A549 (cell line): Measurements from ENCODE around the gene METTL14.
"Not testable (repeated sequence)": the region's sequence is repeated elsewhere in the genome, so short reads cannot be mapped to it uniquely, and the experiment has no call there.

Source experiments
- CEBPB ChIP-seq, 2 experiments: fragments of >200 bp in 1 of 2; sonication (Bioruptor Twin) in 1 of 2; formaldehyde crosslinking in 1 of 2; IDR thresholded peaks; 2 replicates each; pipeline ENCODE4 v1.6.1; 2012 to 2016
- CHD2 ChIP-seq: fragments of 150-350 bp; IDR thresholded peaks from 2 replicates; pipeline ENCODE4 v1.6.1; 2014; ENCODE audit warnings: low read length; ENCODE audit not compliant: partially characterized antibody
- HOXB5 ChIP-seq: fragments of 250-450 bp; sonication (Bioruptor Pico); IDR thresholded peaks from 2 replicates; pipeline ENCODE4 v1.5.0; 2020; ENCODE audit warnings: mild to moderate bottlenecking, moderate library complexity
- MAFK ChIP-seq: fragments of 450-650 bp; IDR thresholded peaks from 2 replicates; pipeline ENCODE4 v1.6.1; 2014; ENCODE audit not compliant: partially characterized antibody
- MAZ ChIP-seq: fragments of 150-350 bp; IDR thresholded peaks from 2 replicates; pipeline ENCODE4 v1.6.1; 2014; ENCODE audit warnings: antibody characterized with exemption, low read depth, low read length, borderline replicate concordance
- POLR2A ChIP-seq: IDR thresholded peaks from 2 replicates; pipeline ENCODE4 v1.6.1; 2012; ENCODE audit warnings: mild to moderate bottlenecking, low read length
- TF ChIP-seq, protein P1 (sequence below): fragments of >200 bp; sonication (Bioruptor Twin); formaldehyde crosslinking; IDR thresholded peaks from 3 replicates; pipeline ENCODE4 v1.5.1; 2016
- TF ChIP-seq, protein P2 (sequence below): fragments of >200 bp; sonication (Bioruptor Twin); formaldehyde crosslinking; IDR thresholded peaks from 2 replicates; pipeline ENCODE4 v1.6.1; 2016

DNA sequence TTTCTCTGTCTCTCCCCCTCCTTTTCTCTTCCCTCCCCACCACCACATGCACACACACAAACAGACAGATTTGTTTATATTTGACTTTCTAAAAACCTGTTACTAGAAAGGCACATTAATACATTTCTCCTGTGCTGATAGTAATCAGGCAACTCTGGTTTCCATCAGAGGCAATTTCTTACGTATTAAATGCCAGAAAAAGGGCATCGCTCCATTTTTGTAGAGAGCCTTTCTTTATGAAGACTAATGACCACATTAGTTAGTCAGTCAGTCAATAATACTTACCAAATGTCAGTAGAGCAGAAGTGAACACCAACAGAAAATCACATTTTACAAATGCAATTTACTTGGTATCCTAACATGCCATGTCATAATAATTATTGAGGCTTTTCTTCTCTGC lies 14.2 kb upstream of the METTL14 start:
- TF ChIP-seq, protein P1, sequence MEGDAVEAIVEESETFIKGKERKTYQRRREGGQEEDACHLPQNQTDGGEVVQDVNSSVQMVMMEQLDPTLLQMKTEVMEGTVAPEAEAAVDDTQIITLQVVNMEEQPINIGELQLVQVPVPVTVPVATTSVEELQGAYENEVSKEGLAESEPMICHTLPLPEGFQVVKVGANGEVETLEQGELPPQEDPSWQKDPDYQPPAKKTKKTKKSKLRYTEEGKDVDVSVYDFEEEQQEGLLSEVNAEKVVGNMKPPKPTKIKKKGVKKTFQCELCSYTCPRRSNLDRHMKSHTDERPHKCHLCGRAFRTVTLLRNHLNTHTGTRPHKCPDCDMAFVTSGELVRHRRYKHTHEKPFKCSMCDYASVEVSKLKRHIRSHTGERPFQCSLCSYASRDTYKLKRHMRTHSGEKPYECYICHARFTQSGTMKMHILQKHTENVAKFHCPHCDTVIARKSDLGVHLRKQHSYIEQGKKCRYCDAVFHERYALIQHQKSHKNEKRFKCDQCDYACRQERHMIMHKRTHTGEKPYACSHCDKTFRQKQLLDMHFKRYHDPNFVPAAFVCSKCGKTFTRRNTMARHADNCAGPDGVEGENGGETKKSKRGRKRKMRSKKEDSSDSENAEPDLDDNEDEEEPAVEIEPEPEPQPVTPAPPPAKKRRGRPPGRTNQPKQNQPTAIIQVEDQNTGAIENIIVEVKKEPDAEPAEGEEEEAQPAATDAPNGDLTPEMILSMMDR = not testable (repeated sequence)
- not testable (repeated sequence) for TF ChIP-seq MAFK; POLR2A; HOXB5 (CRISPR knock-in tag); CEBPB (IDR thresholded peaks at IDR 0.05); CHD2; MAZ
- TF ChIP-seq, protein P2, sequence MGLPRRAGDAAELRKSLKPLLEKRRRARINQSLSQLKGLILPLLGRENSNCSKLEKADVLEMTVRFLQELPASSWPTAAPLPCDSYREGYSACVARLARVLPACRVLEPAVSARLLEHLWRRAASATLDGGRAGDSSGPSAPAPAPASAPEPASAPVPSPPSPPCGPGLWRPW = not testable (repeated sequence)
